T-helper 1 cell treated with Interleukin-12 subunit alpha and Interleukin-12 subunit beta and Interleukin-4 antibody, amounts not matched to agents 30 ng/mL and 1 ng/mL, for 36 hours (primary cell): ENCODE results near the gene EGFLAM. TPM values are rescaled to one million over a fixed set of nuclear protein-coding genes. Genes with fewer than 3 reads are reported as not detected.

Source experiments
- intact Hi-C: fragments of 100-400 bp; cut with micrococcal nuclease; formaldehyde crosslinking; loops from one replicate; pipeline ENCODE4 v1.15.1; 2024
- total RNA-seq: library from RNA; stranded (reverse); gene quantifications from 2 replicates; pipeline ENCODE4 v1.2.3, GENCODE V29; 2022

The EGFLAM gene
- total RNA-seq, 1 donor from 2014 or later = not detected

- intact Hi-C loops = loop anchor here (2.0 kb wide), 1 partner anchor 545 kb away; no protein-coding TSS in a partner anchor
These were observed 7.3 kb downstream of the EGFLAM start for GRCh38 chr5:38265546-38266179.

GRCh38 chr5:38267372-38267771 lies 9.0 kb downstream of the EGFLAM start:
- intact Hi-C loops = no loop called here

- intact Hi-C loops = no loop called here
These were observed 15.3 kb downstream of the EGFLAM start for GRCh38 chr5:38273626-38274025.

DNA sequence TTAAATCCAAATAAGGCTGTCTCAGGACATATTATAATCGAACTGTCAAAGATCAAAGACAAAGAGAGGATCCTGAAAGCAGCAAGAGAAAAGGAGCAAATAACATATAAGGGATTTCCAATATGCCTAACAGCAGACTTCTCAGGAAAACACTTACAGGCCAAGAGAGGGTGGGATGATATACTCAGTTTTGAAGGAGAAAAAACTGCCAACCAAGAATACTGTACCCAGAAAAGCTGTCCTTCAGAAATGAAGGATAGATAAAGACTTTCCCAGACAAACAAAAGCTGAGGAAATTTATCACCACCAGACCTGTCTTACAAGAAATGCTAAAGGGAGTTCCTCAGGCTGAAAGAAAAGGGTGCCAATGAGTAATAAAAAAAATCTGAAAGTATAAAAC lies 16.0 kb downstream of the EGFLAM start:
- intact Hi-C loops = no loop called here

DNA sequence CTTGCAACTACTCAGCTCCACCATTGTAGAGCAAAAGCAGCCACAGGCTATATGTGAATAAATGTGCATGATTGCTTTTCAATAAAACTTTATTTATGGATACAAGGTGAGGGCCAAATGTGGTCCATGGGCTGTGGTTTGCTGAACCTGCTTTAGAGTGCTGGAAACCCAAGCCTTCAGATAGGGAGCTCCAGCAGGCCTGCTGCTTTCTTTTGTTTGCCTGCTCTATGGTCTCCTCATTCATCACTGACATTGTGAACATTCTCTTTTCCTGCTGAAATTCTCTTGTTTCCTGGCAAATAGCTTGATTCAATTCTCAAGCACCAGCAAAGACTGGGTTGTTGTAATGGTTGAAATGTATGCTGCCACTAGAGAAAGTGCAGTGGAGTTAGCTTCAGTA lies 26.0 kb downstream of the EGFLAM start:
- intact Hi-C loops = no loop called here

GRCh38 chr5:38285226-38285625 lies 26.9 kb downstream of the EGFLAM start:
- intact Hi-C loops = no loop called here

DNA sequence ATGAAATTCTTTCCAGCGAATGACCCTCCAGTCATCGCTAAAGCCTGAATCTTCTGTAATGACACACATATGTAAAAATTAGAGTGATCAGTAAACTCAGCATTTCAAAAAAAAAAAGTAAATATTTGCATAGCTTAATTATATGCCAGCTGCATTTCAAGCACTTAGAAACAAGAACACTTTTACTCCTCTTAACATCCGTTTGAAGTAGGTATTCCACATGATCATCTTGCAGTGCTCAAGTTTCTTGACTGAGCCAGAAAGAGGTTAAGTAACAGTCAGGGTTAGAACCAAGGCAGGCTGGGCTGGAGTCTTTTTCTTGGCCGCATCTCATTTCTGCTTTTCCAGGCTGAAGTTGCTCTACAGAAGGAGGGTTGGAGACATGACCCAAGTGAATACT lies 27.6 kb downstream of the EGFLAM start:
- intact Hi-C loops = no loop called here

- intact Hi-C loops = no loop called here
These were observed 28.8 kb downstream of the EGFLAM start for GRCh38 chr5:38287124-38287523.

DNA sequence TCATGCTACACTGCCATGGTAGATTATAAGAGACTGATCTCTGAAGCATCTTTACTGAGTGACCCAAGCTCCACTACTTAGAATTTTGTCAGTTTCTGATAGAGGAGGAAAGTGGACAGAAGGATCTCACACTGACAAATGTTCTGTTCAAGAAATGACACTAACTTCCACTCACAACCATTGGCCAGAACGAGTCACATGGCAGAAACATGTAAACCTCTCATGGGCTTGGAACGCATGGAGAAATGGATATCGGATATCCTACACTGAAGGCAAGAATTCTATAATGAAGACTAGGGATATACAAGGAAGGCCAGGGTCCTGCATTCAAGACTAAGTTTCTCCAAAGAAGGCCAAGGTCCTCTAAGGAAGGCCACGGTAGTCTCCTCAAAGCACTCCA lies 31.1 kb downstream of the EGFLAM start:
- intact Hi-C loops = no loop called here

- intact Hi-C loops = no loop called here
These were observed 31.8 kb downstream of the EGFLAM start for GRCh38 chr5:38290028-38290653.

DNA sequence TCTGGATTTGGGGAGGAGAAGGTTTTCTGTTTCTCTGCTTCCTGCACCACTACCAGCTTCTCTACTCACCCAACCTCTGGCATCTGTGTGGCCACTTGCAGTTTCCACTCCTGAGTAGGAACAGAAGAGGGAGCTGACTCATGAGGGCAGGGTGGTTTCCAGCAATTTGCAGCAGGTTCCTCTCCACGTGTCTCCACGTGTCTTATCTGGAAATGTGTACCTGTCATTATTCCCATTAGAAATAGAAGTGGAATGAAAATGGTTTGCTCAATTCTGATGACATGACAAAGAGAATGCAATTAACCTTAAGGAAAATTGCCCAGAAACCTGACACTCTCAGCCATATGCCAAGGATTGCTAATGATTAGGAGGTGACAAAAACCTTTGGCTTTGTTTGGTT lies 33.0 kb downstream of the EGFLAM start:
- intact Hi-C loops = no loop called here

- intact Hi-C loops = no loop called here
These were observed 33.9 kb downstream of the EGFLAM start for GRCh38 chr5:38292228-38292627.

- intact Hi-C loops = no loop called here
These were observed 37.4 kb downstream of the EGFLAM start for GRCh38 chr5:38295751-38296150.

GRCh38 chr5:38297830-38298608 lies 39.7 kb downstream of the EGFLAM start:
- intact Hi-C loops = no loop called here

DNA sequence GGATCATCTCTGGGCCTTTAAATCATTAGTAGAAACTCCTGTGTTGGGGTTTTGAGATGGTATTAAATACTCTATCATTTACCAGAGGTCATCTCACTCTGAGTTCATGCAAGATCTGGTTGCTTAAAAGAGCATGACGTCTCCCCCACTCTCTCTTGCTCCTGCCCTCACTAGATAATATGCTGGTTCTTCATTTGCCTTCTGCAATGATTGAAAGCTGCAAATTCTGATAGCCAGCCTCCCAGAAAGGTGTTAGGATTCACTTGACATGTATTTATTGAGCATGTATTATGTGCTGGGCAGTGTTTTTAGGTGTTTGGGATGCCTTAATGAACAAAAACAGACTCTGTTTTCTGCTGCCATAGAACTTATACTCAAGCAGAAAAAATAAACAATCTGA lies 41.2 kb downstream of the EGFLAM start:
- intact Hi-C loops = no loop called here

GRCh38 chr5:38305148-38305547 lies 46.8 kb downstream of the EGFLAM start:
- intact Hi-C loops = no loop called here

GRCh38 chr5:38307845-38308244 lies 49.5 kb downstream of the EGFLAM start:
- intact Hi-C loops = no loop called here

DNA sequence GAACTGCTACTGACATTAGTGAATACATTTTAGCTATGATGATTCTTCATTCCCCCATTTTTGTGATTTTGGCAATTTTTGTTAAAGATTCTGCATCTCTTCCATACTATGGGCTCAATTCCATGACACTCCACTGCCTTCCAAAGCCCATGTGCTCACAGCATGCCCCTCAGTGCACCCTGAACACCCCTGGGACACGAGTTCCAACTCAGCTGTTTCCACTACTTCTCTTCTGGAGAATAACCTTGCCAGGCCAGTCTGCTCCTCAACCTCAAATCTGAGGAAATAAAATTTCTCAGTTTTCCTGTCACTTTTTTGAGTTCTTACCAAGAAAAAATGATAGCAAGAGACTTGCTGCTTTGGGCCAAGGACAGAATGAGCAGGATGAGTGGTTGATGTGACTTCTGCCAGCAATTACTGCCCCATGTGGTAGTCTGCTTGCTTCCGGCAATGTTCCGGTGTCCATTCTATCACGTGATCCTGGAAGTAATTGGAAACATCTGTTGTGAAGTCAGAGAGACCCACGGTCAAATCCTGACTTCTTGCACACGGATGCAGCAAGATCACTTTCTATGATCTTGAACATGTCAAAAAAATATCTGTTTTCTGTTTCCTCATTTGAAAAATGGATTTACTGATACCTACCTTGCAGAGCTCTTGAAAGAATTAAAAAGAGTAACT lies 58.3 kb downstream of the EGFLAM start:
- intact Hi-C loops = no loop called here

DNA sequence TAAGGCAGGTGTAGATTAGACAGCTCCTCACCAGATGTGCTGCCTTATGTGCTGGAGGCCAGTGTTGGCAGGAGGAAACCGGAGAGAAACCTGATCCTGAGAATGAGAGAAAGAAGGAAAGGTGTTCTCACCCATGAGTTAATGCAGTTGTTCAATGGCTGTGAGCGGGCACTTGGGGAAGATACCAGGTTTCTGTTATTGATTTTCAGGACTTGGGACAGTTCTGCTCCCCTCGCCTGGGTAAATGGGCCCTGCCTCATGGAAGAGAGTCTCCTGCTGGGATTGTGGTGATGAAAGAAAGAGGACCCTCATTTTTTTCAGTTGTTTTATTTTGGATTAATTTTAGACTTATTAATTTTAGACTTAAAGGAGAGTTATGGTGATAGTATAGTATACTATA lies 59.5 kb downstream of the EGFLAM start:
- intact Hi-C loops = no loop called here

DNA sequence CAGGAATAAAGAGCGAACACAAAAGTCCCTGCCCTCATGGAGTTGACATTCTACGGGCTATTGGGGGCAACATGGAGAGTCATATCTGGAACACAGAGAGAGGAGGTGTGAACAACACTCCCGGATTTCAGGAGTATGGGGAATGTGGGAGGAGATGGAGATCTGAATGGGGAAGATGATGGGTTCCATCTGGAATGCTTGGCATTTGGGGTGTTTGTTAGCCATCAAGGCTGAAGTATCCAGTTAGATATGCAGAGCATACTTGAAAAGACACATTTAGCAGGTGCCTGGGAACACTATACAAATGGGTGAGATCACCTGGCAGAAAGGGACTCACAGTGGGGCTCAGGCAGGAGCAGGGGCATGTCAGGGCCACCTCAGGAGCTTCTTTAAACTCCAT lies 61.1 kb downstream of the EGFLAM start:
- intact Hi-C loops = no loop called here

GRCh38 chr5:38321978-38322377 lies 63.6 kb downstream of the EGFLAM start:
- intact Hi-C loops = no loop called here
